Adipocyte (in vitro differentiated cells): Measurements from ENCODE around the gene LRBA.
A peak's percentile ranks its signal among the peaks of the same experiment; 100 is the strongest.

ENCODE experiments used
- DNase-seq: peaks from one replicate; pipeline ENCODE4 v3.0.0-alpha.2; 2015; ENCODE audit warnings: low read depth
- H3K27me3 ChIP-seq: replicated peaks from 2 replicates; pipeline ENCODE4 v1.7.0; 2013; ENCODE audit warnings: mild to moderate bottlenecking, low read length, moderate library complexity; ENCODE audit not compliant: control insufficient read depth, insufficient read depth
- H3K36me3 ChIP-seq: 2 replicates; pipeline ENCODE4 v1.7.0; 2013; ENCODE audit warnings: low read length, mild to moderate bottlenecking, moderate library complexity; ENCODE audit not compliant: control insufficient read depth, insufficient read depth, severe bottlenecking
- H3K4me1 ChIP-seq: 2 replicates; pipeline ENCODE4 v1.7.0; 2013; ENCODE audit warnings: mild to moderate bottlenecking, low read length, moderate library complexity; ENCODE audit not compliant: control insufficient read depth, insufficient read depth
- H3K4me3 ChIP-seq: 2 replicates; pipeline ENCODE4 v1.7.0; 2013; ENCODE audit warnings: mild to moderate bottlenecking, low read length, moderate library complexity
- H3K9ac ChIP-seq: 2 replicates; pipeline ENCODE4 v1.7.0; 2013; ENCODE audit warnings: mild to moderate bottlenecking, low read length, moderate library complexity
- H3K9me3 ChIP-seq: 2 replicates; pipeline ENCODE4 v1.7.0; 2013; ENCODE audit warnings: mild to moderate bottlenecking, low read length, moderate library complexity; ENCODE audit not compliant: control insufficient read depth

The LRBA gene

GRCh38 chr4:150818661-150819060 is 196.4 kb downstream of the LRBA start:
- DNase-seq = peak; percentile 78
- Histone ChIP-seq H3K9me3 (no peaks in the 10 kb centered on the region), H3K4me1 (peaks cover 5% of the 10 kb centered on the region)

GRCh38 chr4:150817804-150818528 is 197.1 kb downstream of the LRBA start:
- Histone ChIP-seq H3K9ac (no peak overlapping the region), H3K4me1 (peaks cover 5% of the 10 kb centered on the region), H3K4me3 (no peak overlapping the region), H3K36me3 (peaks cover 6% of the 10 kb centered on the region), H3K9me3 (no peaks in the 10 kb centered on the region), H3K27me3 (no peaks in the 10 kb centered on the region)
- DNase-seq = no peak

More at GRCh38 chr4:150818661-150819060, 196.4 kb downstream of the LRBA start:
- Histone ChIP-seq H3K36me3 (peaks cover 6% of the 10 kb centered on the region), H3K27me3 (no peaks in the 10 kb centered on the region), H3K9ac (no peak overlapping the region), H3K4me3 (no peak overlapping the region)

- H3K36me3 ChIP-seq = peaks cover 6% of the 10 kb centered on the region
- DNase-seq = no peak
- H3K9ac ChIP-seq = no peak overlapping the region
- no peak overlapping the region for H3K4me3 ChIP-seq
- H3K9me3 ChIP-seq = no peaks in the 10 kb centered on the region
- H3K4me1 ChIP-seq = peaks cover 5% of the 10 kb centered on the region
- H3K27me3 ChIP-seq = no peaks in the 10 kb centered on the region
These were observed 198.1 kb downstream of the LRBA start for GRCh38 chr4:150817017-150817416.

- no peak overlapping the region for H3K4me3 ChIP-seq
- H3K9ac ChIP-seq = no peak overlapping the region
- DNase-seq = peak; percentile 46
- H3K36me3 ChIP-seq = peaks cover 6% of the 10 kb centered on the region
- peaks cover 5% of the 10 kb centered on the region for H3K4me1 ChIP-seq
- H3K27me3 ChIP-seq = no peaks in the 10 kb centered on the region
- no peaks in the 10 kb centered on the region for H3K9me3 ChIP-seq
These were observed 198.6 kb downstream of the LRBA start for GRCh38 chr4:150816491-150816890.

- H3K4me1 ChIP-seq = peaks cover 5% of the 10 kb centered on the region
- H3K36me3 ChIP-seq = peaks cover 6% of the 10 kb centered on the region
- H3K27me3 ChIP-seq = no peaks in the 10 kb centered on the region
- H3K9me3 ChIP-seq = no peaks in the 10 kb centered on the region
- peak; percentile 16 for DNase-seq
- no peak overlapping the region for H3K9ac ChIP-seq
- no peak overlapping the region for H3K4me3 ChIP-seq
These were observed 200.2 kb downstream of the LRBA start for GRCh38 chr4:150814873-150815272.

GRCh38 chr4:150805183-150806025 is 209.7 kb downstream of the LRBA start:
- DNase-seq = no peak
- no peak overlapping the region for H3K4me3 ChIP-seq
- peaks cover 6% of the 10 kb centered on the region for H3K36me3 ChIP-seq
- no peaks in the 10 kb centered on the region for H3K9me3 ChIP-seq
- no peak overlapping the region for H3K9ac ChIP-seq
- H3K4me1 ChIP-seq = no peaks in the 10 kb centered on the region
- no peaks in the 10 kb centered on the region for H3K27me3 ChIP-seq

- Histone ChIP-seq H3K4me3 (no peak overlapping the region), H3K27me3 (no peaks in the 10 kb centered on the region), H3K4me1 (no peaks in the 10 kb centered on the region), H3K36me3 (peaks cover 6% of the 10 kb centered on the region), H3K9me3 (no peaks in the 10 kb centered on the region), H3K9ac (no peak overlapping the region)
- DNase-seq = no peak
These were observed 213.3 kb downstream of the LRBA start for GRCh38 chr4:150801833-150802232.

GRCh38 chr4:150799207-150799606 is 215.9 kb downstream of the LRBA start:
- Histone ChIP-seq H3K4me3 (no peak overlapping the region), H3K36me3 (no peaks in the 10 kb centered on the region), H3K9ac (no peak overlapping the region)

GRCh38 chr4:150794706-150795105 is 220.4 kb downstream of the LRBA start:
- no peaks in the 10 kb centered on the region for H3K36me3 ChIP-seq
- no peaks in the 10 kb centered on the region for H3K27me3 ChIP-seq
- no peak overlapping the region for H3K9ac ChIP-seq
- no peak overlapping the region for H3K4me3 ChIP-seq
- H3K4me1 ChIP-seq = peaks cover 3% of the 10 kb centered on the region
- no peak for DNase-seq
- H3K9me3 ChIP-seq = no peaks in the 10 kb centered on the region

More at GRCh38 chr4:150799207-150799606, 215.9 kb downstream of the LRBA start:
- Histone ChIP-seq H3K9me3 (no peaks in the 10 kb centered on the region), H3K4me1 (no peaks in the 10 kb centered on the region), H3K27me3 (no peaks in the 10 kb centered on the region)
- DNase-seq = no peak

GRCh38 chr4:150789864-150790263 is 225.2 kb downstream of the LRBA start:
- Histone ChIP-seq H3K9ac (no peak overlapping the region), H3K36me3 (no peaks in the 10 kb centered on the region), H3K4me3 (no peak overlapping the region), H3K9me3 (no peaks in the 10 kb centered on the region), H3K27me3 (no peaks in the 10 kb centered on the region), H3K4me1 (peaks cover 3% of the 10 kb centered on the region)
- no peak for DNase-seq

- no peak for DNase-seq
- H3K4me1 ChIP-seq = peaks cover 17% of the 10 kb centered on the region
These were observed 230.1 kb downstream of the LRBA start for GRCh38 chr4:150784939-150785338.

More at GRCh38 chr4:150784939-150785338, 230.1 kb downstream of the LRBA start:
- no peak overlapping the region for H3K9ac ChIP-seq
- no peaks in the 10 kb centered on the region for H3K9me3 ChIP-seq
- H3K27me3 ChIP-seq = no peaks in the 10 kb centered on the region
- H3K4me3 ChIP-seq = no peak overlapping the region
- no peaks in the 10 kb centered on the region for H3K36me3 ChIP-seq
